Endothelial cell of umbilical vein (primary cell): ENCODE results near the gene JMJD7.

Experiments used
- CTCF ChIP-seq, 2 donors: IDR thresholded peaks; 1 replicate in 1 of 2; 2 replicates in 1 of 2; pipeline ENCODE4 v1.5.1; 2011; ENCODE audit warnings: low read length in 2 of 2, mild to moderate bottlenecking in 2 of 2, moderate library complexity in 2 of 2, control low read depth in 1 of 2, inconsistent platforms in 1 of 2, low read depth in 1 of 2; ENCODE audit not compliant: insufficient read depth in 1 of 2; ENCODE audit errors: extremely low read depth in 1 of 2
- EZH2 ChIP-seq: IDR thresholded peaks from 2 replicates; pipeline ENCODE4 v1.6.1; 2012; ENCODE audit warnings: borderline replicate concordance, low read depth, mild to moderate bottlenecking, moderate library complexity, low read length, inconsistent platforms; ENCODE audit not compliant: severe bottlenecking
- GATA2 ChIP-seq: IDR thresholded peaks from 2 replicates; pipeline ENCODE4 v1.7.0; 2011; ENCODE audit warnings: low read depth, mild to moderate bottlenecking, moderate library complexity, mixed read lengths, low read length; ENCODE audit not compliant: insufficient read length, insufficient read depth
- JUN ChIP-seq: IDR thresholded peaks from 2 replicates; pipeline ENCODE4 v1.6.1; 2011; ENCODE audit warnings: borderline replicate concordance, low read depth; ENCODE audit not compliant: insufficient read length, insufficient read depth
- POLR2A ChIP-seq: IDR thresholded peaks from 2 replicates; pipeline ENCODE4 v1.6.1; 2012; ENCODE audit warnings: low read depth, mild to moderate bottlenecking, control low read depth, low read length
- POLR2AphosphoS5 ChIP-seq: IDR thresholded peaks from 2 replicates; pipeline ENCODE4 v1.6.1; 2012; ENCODE audit warnings: low read depth, mild to moderate bottlenecking, control low read depth, low read length, moderate library complexity; ENCODE audit not compliant: insufficient read depth
- TF ChIP-seq, protein P1 (sequence below): IDR thresholded peaks from 2 replicates; pipeline ENCODE4 v1.6.1; 2011; ENCODE audit not compliant: insufficient read depth, insufficient read length

DNA sequence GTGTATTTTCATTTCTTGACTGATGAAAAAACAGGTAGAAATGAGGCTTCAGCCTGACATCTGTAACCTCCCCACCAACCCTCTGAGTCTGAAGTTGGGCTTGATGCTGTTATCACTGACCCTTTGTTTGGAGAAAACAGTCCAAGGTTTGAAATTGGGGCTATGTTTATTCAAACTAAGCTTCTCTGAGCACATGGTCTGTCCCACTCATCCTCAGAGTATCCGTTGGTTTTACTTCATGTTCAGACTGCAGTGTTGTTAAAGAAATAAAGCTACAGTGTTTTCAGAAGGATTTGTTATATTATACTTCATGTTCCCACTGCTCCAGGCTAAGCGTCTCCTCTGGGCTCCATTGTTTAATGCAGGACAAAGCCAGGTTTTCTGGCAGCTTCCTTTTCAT, 47.6 kb upstream of the JMJD7 start:
- TF ChIP-seq POLR2AphosphoS5: no peak
- TF ChIP-seq CTCF (IDR thresholded peaks at IDR 0.05; ENCODE audit: extremely low read depth in 1 of 2, insufficient read depth in 1 of 2, low read depth in 1 of 2, low read length in 2 of 2): no peak
- TF ChIP-seq POLR2A: no peak
- TF ChIP-seq, protein P1, sequence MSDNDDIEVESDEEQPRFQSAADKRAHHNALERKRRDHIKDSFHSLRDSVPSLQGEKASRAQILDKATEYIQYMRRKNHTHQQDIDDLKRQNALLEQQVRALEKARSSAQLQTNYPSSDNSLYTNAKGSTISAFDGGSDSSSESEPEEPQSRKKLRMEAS: no peak
- no peak for TF ChIP-seq EZH2
- TF ChIP-seq JUN: no peak
- TF ChIP-seq GATA2: no peak
